Transverse colon (tissue), 4 donors: Measurements from ENCODE around the gene TMEM156.

Experiments used
- CTCF ChIP-seq, 5 experiments: fragments of 200-600 bp in 3 of 5; fragments of 450-650 bp in 2 of 5; sonication (generic) in 3 of 5; IDR thresholded peaks; 1 replicate in 2 of 5; 2 replicates in 3 of 5; pipeline ENCODE4 v1.5.1; 2016 to 2017; ENCODE audit warnings: antibody characterized with exemption in 5 of 5, inconsistent platforms in 3 of 5, mild to moderate bottlenecking in 2 of 5, moderate library complexity in 1 of 5
- EP300 ChIP-seq: sonication (generic); formaldehyde crosslinking; IDR thresholded peaks from one replicate; pipeline ENCODE4 v1.6.1; 2017; ENCODE audit warnings: antibody characterized with exemption, low read depth
- POLR2AphosphoS5 ChIP-seq, 3 donors: sonication (generic); formaldehyde crosslinking; IDR thresholded peaks; one replicate each; pipeline ENCODE4 v1.6.1; 2016; ENCODE audit warnings: antibody characterized with exemption in 3 of 3

DNA sequence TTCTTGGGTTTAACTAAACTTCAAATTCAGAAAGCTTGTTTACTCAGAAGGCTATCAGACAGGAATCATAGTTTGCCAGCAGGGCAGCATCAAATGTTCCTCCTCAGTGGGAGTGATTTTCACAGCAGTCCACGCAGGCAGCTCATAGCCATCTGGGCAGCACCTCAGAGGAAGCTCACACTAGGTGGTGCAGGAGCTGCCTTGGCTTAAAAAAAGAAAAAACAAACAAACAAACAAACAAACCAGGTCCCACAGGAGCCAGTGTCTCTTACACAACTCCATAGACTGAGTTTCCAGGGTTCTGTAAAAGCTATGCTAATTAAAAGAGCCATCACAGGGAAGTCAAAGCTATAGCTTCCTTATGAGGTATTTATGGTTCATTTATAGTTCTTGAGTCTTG is 19.3 kb upstream of the TMEM156 start:
- TF ChIP-seq CTCF (IDR thresholded peaks at IDR 0.05) (no peak), POLR2AphosphoS5 (IDR thresholded peaks at IDR 0.05) (no peak), EP300 (no peak)
